PC-9 (cell line): ENCODE results near the gene DCAF7. TPM values are rescaled to one million over a fixed set of nuclear protein-coding genes. Genes with fewer than 3 reads are reported as not detected.
A peak's percentile ranks its signal among the peaks of the same experiment; 100 is the strongest.

Source experiments
- BruUV-seq: library from RNA; stranded (reverse); fragments of 400-500 nt; replicated peaks from 2 replicates; lab custom pipeline; 2021; lab: Mats Ljungman, UMichigan
- CTCF ChIA-PET: fragments of 300-600 bp; sonication (Branson Sonifier 250); formaldehyde crosslinking; loops from one replicate; lab custom pipeline; 2022; ENCODE audit warnings: antibody characterized with exemption; lab: Charles Lee
- POLR2A ChIA-PET: fragments of 300-600 bp; sonication (Branson Sonifier 250); formaldehyde crosslinking; loops from one replicate; lab custom pipeline; 2022; ENCODE audit warnings: antibody characterized with exemption; ENCODE audit not compliant: unreplicated experiment; lab: Charles Lee
- DNase-seq, 2 experiments: peaks; one replicate each; pipeline versions ENCODE4 v3.0.0 to v3.0.0-alpha.2; 2015 to 2022; ENCODE audit warnings: mixed read lengths in 1 of 2
- H2AFZ ChIP-seq: fragments of 200-600 bp; sonication (generic); 2 replicates; pipeline ENCODE4 v1.8.1; 2017; ENCODE audit warnings: antibody characterized with exemption
- H3F3A ChIP-seq: fragments of 200-600 bp; sonication (generic); 2 replicates; pipeline ENCODE4 v1.8.1; 2017; ENCODE audit warnings: antibody characterized with exemption, mild to moderate bottlenecking, low read depth; ENCODE audit not compliant: insufficient read depth
- H3K27ac ChIP-seq: fragments of 200-600 bp; sonication (generic); 2 replicates; pipeline ENCODE4 v1.6.1; 2016; ENCODE audit warnings: mixed run types
- H3K27me3 ChIP-seq: fragments of 200-600 bp; sonication (generic); 2 replicates; pipeline ENCODE4 v1.6.1; 2016; ENCODE audit warnings: low read depth, mixed run types; ENCODE audit not compliant: insufficient read depth
- H3K36me3 ChIP-seq: fragments of 200-600 bp; sonication (generic); 2 replicates; pipeline ENCODE4 v1.6.1; 2016; ENCODE audit warnings: low read depth, mixed run types
- H3K4me1 ChIP-seq: fragments of 200-600 bp; sonication (generic); replicated peaks from 2 replicates; pipeline ENCODE4 v1.6.1; 2016; ENCODE audit warnings: mixed run types; ENCODE audit not compliant: insufficient read depth
- H3K4me2 ChIP-seq: fragments of 200-600 bp; sonication (generic); 2 replicates; pipeline ENCODE4 v1.6.1; 2017; ENCODE audit warnings: mixed run types
- H3K4me3 ChIP-seq: fragments of 200-600 bp; sonication (generic); 2 replicates; pipeline ENCODE4 v1.6.1; 2016; ENCODE audit warnings: mixed run types
- H3K79me2 ChIP-seq: fragments of 200-600 bp; sonication (generic); 2 replicates; pipeline ENCODE4 v1.6.1; 2017; ENCODE audit warnings: low read depth, mixed run types
- H3K9me2 ChIP-seq: fragments of 200-600 bp; sonication (generic); 2 replicates; pipeline ENCODE4 v1.8.1; 2017; ENCODE audit warnings: mild to moderate bottlenecking; ENCODE audit not compliant: insufficient read depth
- H3K9me3 ChIP-seq: fragments of 200-600 bp; sonication (generic); 2 replicates; pipeline ENCODE4 v1.8.1; 2016; ENCODE audit warnings: low read depth; ENCODE audit not compliant: insufficient read depth
- H4K20me1 ChIP-seq: fragments of 200-600 bp; sonication (generic); 2 replicates; pipeline ENCODE4 v1.8.1; 2017; ENCODE audit not compliant: insufficient read depth
- EZH2 ChIP-seq: fragments of 200-600 bp; sonication (generic); IDR thresholded peaks from 2 replicates; pipeline ENCODE4 v1.8.0; 2017; ENCODE audit warnings: antibody characterized with exemption, low read depth
- intact Hi-C: fragments of 100-400 bp; cut with micrococcal nuclease; formaldehyde crosslinking; loops from one replicate; pipeline ENCODE4 v1.10.0; 2022; ENCODE audit not compliant: unreplicated experiment
- total RNA-seq: library from RNA; stranded (reverse); gene quantifications from 2 replicates; pipeline ENCODE4 v1.2.3, GENCODE V29; 2021
- TF ChIP-seq, protein P1 (sequence below): fragments of 200-600 bp; sonication (generic); conservative IDR thresholded peaks from 2 replicates; pipeline ENCODE4 v1.6.1; 2017; ENCODE audit warnings: mixed run types, antibody characterized with exemption, mild to moderate bottlenecking, moderate library complexity

DCAF7 gene
- total RNA-seq, 1 experiment from 2014 or later, result 78.9 TPM

DNA sequence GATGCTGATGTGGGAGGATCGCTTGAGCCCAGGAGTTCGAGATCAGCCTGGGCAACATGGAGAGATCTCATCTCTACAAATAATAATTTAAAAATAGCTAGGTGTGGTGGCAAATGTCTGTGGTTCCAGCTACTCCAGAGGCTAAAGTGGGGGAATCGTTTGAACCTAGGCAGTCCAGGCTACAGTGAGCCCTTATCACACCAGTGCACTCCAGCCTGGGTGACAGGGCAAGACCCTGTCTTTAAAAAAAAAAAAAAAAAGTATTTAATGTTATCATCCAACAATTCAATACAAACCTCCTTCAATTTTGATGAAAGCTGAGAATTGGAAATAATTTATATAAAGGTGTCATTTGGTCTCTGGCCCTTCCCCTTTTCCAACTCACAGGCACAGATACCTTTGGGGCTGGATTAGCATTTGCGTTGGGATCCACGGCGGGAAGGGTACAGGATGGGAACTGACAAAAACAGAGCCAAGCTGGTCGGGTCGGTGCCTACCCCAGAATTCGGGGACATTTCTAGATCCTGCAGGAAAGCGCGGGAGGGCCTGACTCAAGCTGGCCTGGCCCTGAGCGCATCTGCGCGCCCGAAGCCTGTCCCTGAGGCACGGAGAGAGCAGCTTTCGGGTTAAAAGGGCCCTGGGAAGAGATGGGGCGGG, 860 bp upstream of the DCAF7 start:
- intact Hi-C loops, result no loop called here
- H3K4me1 ChIP-seq, result peaks cover 22% of the 10 kb centered on the region
- peak overlapping the region; percentile 98 for H2AFZ ChIP-seq
- peaks cover 32% of the 10 kb centered on the region for H4K20me1 ChIP-seq
- TF ChIP-seq, protein P1, sequence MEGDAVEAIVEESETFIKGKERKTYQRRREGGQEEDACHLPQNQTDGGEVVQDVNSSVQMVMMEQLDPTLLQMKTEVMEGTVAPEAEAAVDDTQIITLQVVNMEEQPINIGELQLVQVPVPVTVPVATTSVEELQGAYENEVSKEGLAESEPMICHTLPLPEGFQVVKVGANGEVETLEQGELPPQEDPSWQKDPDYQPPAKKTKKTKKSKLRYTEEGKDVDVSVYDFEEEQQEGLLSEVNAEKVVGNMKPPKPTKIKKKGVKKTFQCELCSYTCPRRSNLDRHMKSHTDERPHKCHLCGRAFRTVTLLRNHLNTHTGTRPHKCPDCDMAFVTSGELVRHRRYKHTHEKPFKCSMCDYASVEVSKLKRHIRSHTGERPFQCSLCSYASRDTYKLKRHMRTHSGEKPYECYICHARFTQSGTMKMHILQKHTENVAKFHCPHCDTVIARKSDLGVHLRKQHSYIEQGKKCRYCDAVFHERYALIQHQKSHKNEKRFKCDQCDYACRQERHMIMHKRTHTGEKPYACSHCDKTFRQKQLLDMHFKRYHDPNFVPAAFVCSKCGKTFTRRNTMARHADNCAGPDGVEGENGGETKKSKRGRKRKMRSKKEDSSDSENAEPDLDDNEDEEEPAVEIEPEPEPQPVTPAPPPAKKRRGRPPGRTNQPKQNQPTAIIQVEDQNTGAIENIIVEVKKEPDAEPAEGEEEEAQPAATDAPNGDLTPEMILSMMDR, result no peak
- TF ChIP-seq EZH2, result no peak
- peaks cover 9% of the 10 kb centered on the region; the same call in 1 of the 2 replicates for H3K36me3 ChIP-seq
- POLR2A ChIA-PET, result interaction anchor here (0.5 kb wide), 1 partner anchor 60 kb away, joined by 5 read pairs; no protein-coding TSS in a partner anchor
- peak overlapping the region; percentile 27 for H3K27ac ChIP-seq
- peaks cover 48% of the 10 kb centered on the region for H3K79me2 ChIP-seq
- H3K4me3 ChIP-seq, result peak overlapping the region; percentile 75
- DNase-seq, result no peak
- H3K9me3 ChIP-seq, result no peaks in the 10 kb centered on the region
- H3F3A ChIP-seq, result no peaks in the 10 kb centered on the region; the same call in 1 of the 2 replicates
- CTCF ChIA-PET, result interaction anchor here (0.8 to 1.0 kb wide), 2 partner anchors 63 to 114 kb away, joined by 3 to 12 read pairs; no protein-coding TSS in a partner anchor
- no peaks in the 10 kb centered on the region for H3K27me3 ChIP-seq
- H3K9me2 ChIP-seq, result no peaks in the 10 kb centered on the region
- H3K4me2 ChIP-seq, result peak overlapping the region; percentile 85
- TSS peak; percentile 88 for BruUV-seq

DNA sequence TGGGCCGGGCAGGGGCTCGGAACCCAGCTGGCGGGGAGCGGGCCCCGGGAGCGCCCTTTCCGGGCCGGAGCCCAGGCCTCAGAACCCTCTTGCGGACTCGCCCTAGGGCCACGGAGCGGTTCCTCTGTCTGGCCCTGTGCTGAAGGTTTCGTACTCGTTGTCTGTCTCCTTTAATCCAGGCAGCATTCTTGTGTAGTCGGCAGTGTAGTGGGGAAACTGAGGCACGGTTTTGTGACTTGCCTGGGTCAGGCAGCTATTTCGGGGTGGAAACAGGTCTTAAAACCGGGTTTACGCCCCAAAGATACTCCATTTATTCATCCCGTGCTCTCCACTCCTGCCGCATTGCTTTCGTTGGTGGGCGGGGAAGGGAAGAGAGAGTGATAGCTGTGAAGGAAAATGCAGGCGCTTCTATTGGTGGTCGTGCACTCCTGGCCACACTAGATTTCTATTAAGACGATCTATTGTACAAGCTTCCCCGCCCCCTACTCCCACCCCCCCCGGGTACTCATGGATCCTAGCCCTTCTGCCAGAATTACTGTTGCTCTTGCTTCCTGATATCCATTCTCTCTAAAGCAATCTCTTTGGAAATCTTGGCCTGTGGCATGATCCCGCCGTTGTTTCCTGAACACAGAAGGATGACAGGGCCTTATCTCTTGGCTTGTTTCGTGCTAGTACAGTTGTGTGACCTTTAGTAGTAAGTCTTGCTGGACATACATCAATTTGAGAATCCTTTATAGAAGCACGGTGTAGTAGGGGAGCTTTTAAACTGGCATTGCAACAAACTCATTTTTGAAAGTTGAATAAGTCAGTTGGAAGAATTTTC, 751 bp downstream of the DCAF7 start:
- ChIA-PET CTCF (interaction anchor here (0.6 kb wide), 1 partner anchor 42 kb away, joined by 3 read pairs; no protein-coding TSS in a partner anchor), POLR2A (interaction anchor here (0.6 to 0.7 kb wide), 5 partner anchors 8 to 287 kb away, joined by 3 to 10 read pairs (median 5); no protein-coding TSS in a partner anchor)
- peak overlapping the region; percentile 75 for H3K4me3 ChIP-seq
- H3K79me2 ChIP-seq, result peaks cover 64% of the 10 kb centered on the region
- H3F3A ChIP-seq, result no peaks in the 10 kb centered on the region; the same call in 1 of the 2 replicates
- no peak for TF ChIP-seq EZH2
- TF ChIP-seq, protein P1, result no peak
- no peak for DNase-seq
- no peaks in the 10 kb centered on the region for H3K9me2 ChIP-seq
- peak overlapping the region; percentile 89 for H2AFZ ChIP-seq
- BruUV-seq, result TSS peak; percentile 62
- peaks cover 9% of the 10 kb centered on the region; the same call in 1 of the 2 replicates for H3K36me3 ChIP-seq
- no peaks in the 10 kb centered on the region for H3K27me3 ChIP-seq
- peak overlapping the region; percentile 62 for H3K27ac ChIP-seq
- peaks cover 22% of the 10 kb centered on the region for H3K4me1 ChIP-seq
- H3K9me3 ChIP-seq, result no peaks in the 10 kb centered on the region
- peak overlapping the region; percentile 92 for H3K4me2 ChIP-seq
- peaks cover 47% of the 10 kb centered on the region for H4K20me1 ChIP-seq
- intact Hi-C loops, result loop anchor here (5.0 kb wide), 1 partner anchor 104 kb away; the partner anchor contains the start of gene CYB561

DNA sequence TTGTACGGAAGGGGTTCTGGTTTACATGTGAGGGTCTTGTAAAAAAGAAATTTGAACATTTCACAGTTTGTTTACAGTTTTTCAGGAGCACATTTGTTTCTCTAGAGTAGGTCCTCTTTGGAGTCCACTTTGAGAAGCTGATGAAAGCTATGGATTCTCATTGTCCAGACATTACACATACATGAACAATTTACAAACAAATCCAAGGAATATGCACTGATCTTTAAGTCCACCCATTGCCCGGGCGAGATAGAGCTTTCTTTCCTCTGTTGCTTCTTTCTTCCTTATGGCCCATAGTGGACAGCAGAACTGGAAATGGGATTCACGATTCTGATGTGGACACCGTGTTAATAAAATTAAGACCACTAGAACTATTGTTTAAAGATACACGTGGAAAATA, 1.9 kb downstream of the DCAF7 start:
- Histone ChIP-seq H4K20me1 (peaks cover 59% of the 10 kb centered on the region), H3K27ac (no peak overlapping the region), H3K36me3 (peaks cover 9% of the 10 kb centered on the region; the same call in 1 of the 2 replicates), H3K4me3 (peak overlapping the region; percentile 75), H3K4me2 (peak overlapping the region; percentile 92), H3K9me2 (no peaks in the 10 kb centered on the region), H3K9me3 (no peaks in the 10 kb centered on the region), H3K27me3 (no peaks in the 10 kb centered on the region), H3F3A (no peaks in the 10 kb centered on the region; the same call in 1 of the 2 replicates), H2AFZ (no peak overlapping the region), H3K79me2 (peaks cover 76% of the 10 kb centered on the region), H3K4me1 (peaks cover 22% of the 10 kb centered on the region)
- no peak for DNase-seq
- intact Hi-C loops, result loop anchor here (5.0 kb wide), 1 partner anchor 105 kb away; the partner anchor contains the start of gene CYB561
- no TSS peak for BruUV-seq
- TF ChIP-seq EZH2, result no peak
- TF ChIP-seq, protein P1, result no peak
- ChIA-PET POLR2A (no interaction called here), CTCF (no interaction called here)
